ENCODE measurements around the gene PIGV.

DNA sequence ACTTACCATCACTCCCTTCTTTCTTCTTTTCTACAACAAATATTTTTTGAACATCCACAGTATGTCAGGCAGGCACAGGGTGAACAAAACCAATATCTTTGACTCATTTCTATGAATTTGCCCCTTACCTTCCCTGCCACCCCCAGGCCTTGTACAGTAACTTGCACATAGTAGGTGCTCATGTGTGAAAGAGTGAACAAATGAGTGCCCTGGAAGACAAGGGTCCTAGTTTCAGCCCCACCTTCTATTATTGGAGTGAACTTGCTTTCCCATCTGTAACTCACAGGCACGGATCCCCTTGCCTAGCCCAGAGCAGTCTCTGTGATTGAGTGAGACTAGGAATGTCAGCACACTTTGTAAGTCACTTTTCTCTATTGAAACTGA lies 51.6 kb downstream of the PIGV start:
- TF ChIP-seq, protein P1, sequence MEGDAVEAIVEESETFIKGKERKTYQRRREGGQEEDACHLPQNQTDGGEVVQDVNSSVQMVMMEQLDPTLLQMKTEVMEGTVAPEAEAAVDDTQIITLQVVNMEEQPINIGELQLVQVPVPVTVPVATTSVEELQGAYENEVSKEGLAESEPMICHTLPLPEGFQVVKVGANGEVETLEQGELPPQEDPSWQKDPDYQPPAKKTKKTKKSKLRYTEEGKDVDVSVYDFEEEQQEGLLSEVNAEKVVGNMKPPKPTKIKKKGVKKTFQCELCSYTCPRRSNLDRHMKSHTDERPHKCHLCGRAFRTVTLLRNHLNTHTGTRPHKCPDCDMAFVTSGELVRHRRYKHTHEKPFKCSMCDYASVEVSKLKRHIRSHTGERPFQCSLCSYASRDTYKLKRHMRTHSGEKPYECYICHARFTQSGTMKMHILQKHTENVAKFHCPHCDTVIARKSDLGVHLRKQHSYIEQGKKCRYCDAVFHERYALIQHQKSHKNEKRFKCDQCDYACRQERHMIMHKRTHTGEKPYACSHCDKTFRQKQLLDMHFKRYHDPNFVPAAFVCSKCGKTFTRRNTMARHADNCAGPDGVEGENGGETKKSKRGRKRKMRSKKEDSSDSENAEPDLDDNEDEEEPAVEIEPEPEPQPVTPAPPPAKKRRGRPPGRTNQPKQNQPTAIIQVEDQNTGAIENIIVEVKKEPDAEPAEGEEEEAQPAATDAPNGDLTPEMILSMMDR (IDR thresholded peaks at IDR 0.05) = no peak
- TF ChIP-seq POLR2A (IDR thresholded peaks at IDR 0.05) = no peak

Data from adrenal gland (tissue), 5 donors.